ENCODE measurements around the gene CAMKMT. TPM values are rescaled to one million over a fixed set of nuclear protein-coding genes. Genes with fewer than 3 reads are reported as not detected.

The CAMKMT gene
- total RNA-seq, 3 donors from 2014 or later: 6.4 to 11.8 (median 10.5) TPM

DNA sequence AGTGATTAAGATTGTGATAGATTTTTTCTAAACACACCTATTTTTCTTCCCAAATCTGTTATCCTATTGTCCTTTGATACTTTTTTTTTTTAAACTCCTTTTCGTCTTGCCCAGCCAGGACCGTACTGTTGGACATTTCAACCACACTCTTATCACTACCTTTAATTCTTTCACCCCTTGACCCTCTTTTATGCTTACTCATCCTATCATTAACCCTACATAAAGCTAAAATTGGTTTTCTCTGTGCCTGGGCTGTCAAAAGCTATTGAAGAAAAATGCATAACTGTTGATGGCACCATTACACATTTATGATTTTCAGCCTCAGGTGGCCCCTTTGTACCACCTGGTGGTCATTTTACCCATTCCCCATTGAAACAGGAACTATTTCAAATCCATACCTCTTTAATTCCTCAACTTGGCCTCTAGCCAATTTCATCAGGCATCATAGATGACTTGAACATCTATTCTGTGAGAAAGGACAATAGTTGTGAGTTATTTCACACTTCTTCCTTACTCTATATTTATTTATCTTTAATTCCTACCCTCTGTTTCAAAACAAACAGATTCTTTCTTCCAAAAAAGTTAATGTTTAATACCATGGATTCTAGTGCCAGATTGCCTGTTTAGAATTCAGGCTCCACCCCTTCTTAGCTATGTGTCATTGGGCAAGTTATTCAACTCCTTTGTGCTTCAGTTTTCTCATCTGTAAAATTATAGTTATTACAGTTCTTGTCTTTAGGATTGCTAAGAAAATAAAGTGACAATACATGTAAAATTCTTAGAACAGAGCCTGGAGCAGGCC lies 258.6 kb downstream of the CAMKMT start:
- no peak for DNase-seq (ENCODE audit: low spot score in 2 of 2)
- H3K4me3 ChIP-seq: no peak overlapping the region
- peaks cover 0 to 5% of the 10 kb centered on the region in 2 donors for H3K9me3 ChIP-seq
- H3K27me3 ChIP-seq: no peaks in the 10 kb centered on the region
- no peak overlapping the region for H3K27ac ChIP-seq
- intact Hi-C loops (cut with DNase I; ENCODE audit: low total_unique reads): no loop called here
- TF ChIP-seq, protein P1, sequence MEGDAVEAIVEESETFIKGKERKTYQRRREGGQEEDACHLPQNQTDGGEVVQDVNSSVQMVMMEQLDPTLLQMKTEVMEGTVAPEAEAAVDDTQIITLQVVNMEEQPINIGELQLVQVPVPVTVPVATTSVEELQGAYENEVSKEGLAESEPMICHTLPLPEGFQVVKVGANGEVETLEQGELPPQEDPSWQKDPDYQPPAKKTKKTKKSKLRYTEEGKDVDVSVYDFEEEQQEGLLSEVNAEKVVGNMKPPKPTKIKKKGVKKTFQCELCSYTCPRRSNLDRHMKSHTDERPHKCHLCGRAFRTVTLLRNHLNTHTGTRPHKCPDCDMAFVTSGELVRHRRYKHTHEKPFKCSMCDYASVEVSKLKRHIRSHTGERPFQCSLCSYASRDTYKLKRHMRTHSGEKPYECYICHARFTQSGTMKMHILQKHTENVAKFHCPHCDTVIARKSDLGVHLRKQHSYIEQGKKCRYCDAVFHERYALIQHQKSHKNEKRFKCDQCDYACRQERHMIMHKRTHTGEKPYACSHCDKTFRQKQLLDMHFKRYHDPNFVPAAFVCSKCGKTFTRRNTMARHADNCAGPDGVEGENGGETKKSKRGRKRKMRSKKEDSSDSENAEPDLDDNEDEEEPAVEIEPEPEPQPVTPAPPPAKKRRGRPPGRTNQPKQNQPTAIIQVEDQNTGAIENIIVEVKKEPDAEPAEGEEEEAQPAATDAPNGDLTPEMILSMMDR (IDR thresholded peaks at IDR 0.05): no peak
- no peak for TF ChIP-seq POLR2AphosphoS5 (IDR thresholded peaks at IDR 0.05)
- no peak for TF ChIP-seq POLR2A (IDR thresholded peaks at IDR 0.05)
- H3K4me1 ChIP-seq: no peaks in the 10 kb centered on the region
- H3K36me3 ChIP-seq: no peaks in the 10 kb centered on the region

DNA sequence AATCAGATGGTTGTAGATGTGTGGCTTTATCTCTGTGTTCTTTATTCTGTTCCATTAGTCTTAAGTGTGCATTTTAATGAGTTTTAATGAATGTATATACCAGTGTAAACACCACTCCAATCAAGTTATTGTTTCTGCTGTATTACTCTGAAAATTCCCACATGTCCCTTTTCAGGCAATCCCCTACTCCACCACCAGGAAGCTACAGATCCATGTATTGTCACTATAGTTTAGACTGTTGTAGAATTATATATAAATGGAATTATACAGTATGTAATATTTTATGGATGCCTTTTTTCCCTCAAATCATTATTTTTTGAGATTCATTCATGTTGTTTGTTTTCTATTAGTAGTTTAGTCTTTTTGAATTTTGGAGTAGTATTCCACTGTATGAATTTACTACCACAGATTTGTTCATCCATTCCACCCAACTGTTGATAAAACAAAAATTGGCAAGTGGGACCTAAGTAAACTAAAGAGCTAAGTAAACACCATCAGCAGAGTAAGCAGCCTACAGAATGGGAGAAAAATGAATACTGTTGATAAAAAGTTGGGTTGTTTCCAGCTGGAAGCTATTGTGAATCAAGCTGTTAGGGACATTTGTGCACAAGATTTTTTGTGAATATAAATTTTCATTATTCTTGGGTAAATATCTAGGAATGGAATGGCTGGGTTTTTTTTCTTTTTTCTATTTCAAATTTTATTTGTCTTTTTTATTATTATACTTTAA lies 262.0 kb downstream of the CAMKMT start:
- TF ChIP-seq POLR2AphosphoS5 (IDR thresholded peaks at IDR 0.05) (no peak), POLR2A (IDR thresholded peaks at IDR 0.05) (no peak)
- TF ChIP-seq, protein P1 (IDR thresholded peaks at IDR 0.05): no peak
- Histone ChIP-seq H3K27me3 (no peaks in the 10 kb centered on the region), H3K4me3 (no peak overlapping the region), H3K36me3 (no peaks in the 10 kb centered on the region), H3K27ac (no peak overlapping the region), H3K4me1 (no peaks in the 10 kb centered on the region), H3K9me3 (peaks cover 0 to 5% of the 10 kb centered on the region in 2 donors)
- intact Hi-C loops (cut with DNase I; ENCODE audit: low total_unique reads): no loop called here
- no peak for DNase-seq (ENCODE audit: low spot score in 2 of 2)

DNA sequence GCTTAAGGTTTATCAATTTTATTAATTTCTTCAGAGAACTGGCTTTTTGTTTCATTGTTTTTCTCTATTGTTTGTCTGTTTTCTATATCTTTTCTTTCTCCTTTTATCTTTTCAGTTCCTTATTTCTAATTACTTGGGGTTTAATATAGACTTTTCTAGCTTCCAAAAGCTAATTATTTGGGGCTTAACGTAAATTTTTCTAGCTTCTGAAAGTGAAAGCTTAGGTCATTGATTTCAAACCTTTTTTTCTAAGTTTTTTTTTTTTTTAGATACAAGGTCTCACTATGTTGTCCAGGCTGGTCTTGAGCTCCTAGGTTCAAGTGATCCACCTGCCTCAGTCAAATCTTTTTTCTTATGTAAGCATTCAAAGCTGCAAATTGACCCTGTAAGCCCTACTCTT lies 266.6 kb downstream of the CAMKMT start:
- H3K27ac ChIP-seq: no peak overlapping the region
- H3K36me3 ChIP-seq: no peaks in the 10 kb centered on the region
- DNase-seq (ENCODE audit: low spot score in 2 of 2): no peak
- intact Hi-C loops (cut with DNase I; ENCODE audit: low total_unique reads): no loop called here
- H3K4me1 ChIP-seq: no peaks in the 10 kb centered on the region
- no peak overlapping the region for H3K4me3 ChIP-seq
- TF ChIP-seq, protein P1 (IDR thresholded peaks at IDR 0.05): no peak
- TF ChIP-seq POLR2A (IDR thresholded peaks at IDR 0.05) (no peak), POLR2AphosphoS5 (IDR thresholded peaks at IDR 0.05) (no peak)
- H3K9me3 ChIP-seq: peaks cover 0 to 5% of the 10 kb centered on the region in 2 donors
- H3K27me3 ChIP-seq: no peaks in the 10 kb centered on the region

DNA sequence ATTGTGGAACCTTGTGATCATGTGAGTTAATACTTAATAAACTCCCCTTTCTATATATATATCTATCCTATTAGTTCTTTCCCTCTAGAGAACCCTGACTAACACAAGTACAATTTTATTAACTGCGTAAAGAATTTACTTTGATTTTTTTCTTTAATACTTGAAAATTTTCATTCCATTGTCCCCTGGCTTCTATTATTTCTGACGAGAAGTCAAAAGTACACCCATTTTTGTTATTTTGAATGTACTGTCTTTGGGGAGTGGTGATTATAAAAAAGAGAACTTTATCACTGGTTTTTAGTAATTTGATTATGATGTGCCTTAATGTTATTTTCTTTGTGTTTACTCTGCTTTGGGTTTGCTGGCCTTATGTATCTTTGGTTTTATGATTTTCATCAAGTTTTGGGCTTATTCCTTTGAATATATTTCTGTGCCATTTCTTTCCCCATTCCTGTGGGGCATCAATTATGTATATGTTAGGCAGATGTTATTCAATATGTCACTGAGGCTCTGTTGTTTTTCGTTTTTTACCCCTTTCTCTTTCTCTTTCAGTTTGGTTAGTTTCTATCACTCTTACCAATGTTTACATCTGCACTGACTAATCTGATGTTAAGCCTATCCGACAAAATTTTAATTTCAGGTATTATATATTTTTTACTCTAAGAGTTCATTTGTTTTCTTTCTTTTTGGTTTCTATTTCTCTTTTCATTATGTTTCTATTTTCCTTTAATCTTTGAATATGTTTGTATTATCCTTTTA lies 271.4 kb downstream of the CAMKMT start:
- H3K27ac ChIP-seq: no peak overlapping the region
- no peaks in the 10 kb centered on the region for H3K9me3 ChIP-seq
- no peaks in the 10 kb centered on the region for H3K36me3 ChIP-seq
- H3K4me3 ChIP-seq: no peak overlapping the region
- no peaks in the 10 kb centered on the region for H3K27me3 ChIP-seq
- H3K4me1 ChIP-seq: no peaks in the 10 kb centered on the region
- no peak for TF ChIP-seq POLR2A (IDR thresholded peaks at IDR 0.05)
- no peak for TF ChIP-seq POLR2AphosphoS5 (IDR thresholded peaks at IDR 0.05)
- TF ChIP-seq, protein P1 (IDR thresholded peaks at IDR 0.05): no peak
- intact Hi-C loops (cut with DNase I; ENCODE audit: low total_unique reads): no loop called here
- DNase-seq (ENCODE audit: low spot score in 2 of 2): no peak
